Sciatic nerve (tissue), 2 donors: ENCODE data around the gene ARFIP1. TPM values are rescaled to one million over a fixed set of nuclear protein-coding genes. Genes with fewer than 3 reads are reported as not detected.

ENCODE experiments used
- ATAC-seq: fragments of 200-7000 bp; cut with Tn5 transposase; one replicate; pipeline ENCODE4 v1.9.1; 2020; ENCODE audit warnings: mild to moderate bottlenecking, moderate library complexity
- DNase-seq: peaks from one replicate; pipeline ENCODE4 v3.0.0-alpha.2; 2020; ENCODE audit warnings: low spot score
- intact Hi-C: fragments of 100-400 bp; cut with DNase I; formaldehyde crosslinking; loops from one replicate; pipeline ENCODE4 v1.14.2; 2022
- total RNA-seq: library from RNA; stranded (reverse); fragmentation: NEBNext Ultra II Directional; extraction: Animal tissue kit (Norgen Biotek cat#: 25700); gene quantifications from one replicate; pipeline ENCODE4 v1.2.1, GENCODE V29; 2021
- donor health status: DM: no; HTN: no; CAD: no.
- donor health status: DM: no; HTN: no; CAD: no.

ARFIP1 gene
- total RNA-seq, 1 donor from 2014 or later = 47.5 TPM

DNA sequence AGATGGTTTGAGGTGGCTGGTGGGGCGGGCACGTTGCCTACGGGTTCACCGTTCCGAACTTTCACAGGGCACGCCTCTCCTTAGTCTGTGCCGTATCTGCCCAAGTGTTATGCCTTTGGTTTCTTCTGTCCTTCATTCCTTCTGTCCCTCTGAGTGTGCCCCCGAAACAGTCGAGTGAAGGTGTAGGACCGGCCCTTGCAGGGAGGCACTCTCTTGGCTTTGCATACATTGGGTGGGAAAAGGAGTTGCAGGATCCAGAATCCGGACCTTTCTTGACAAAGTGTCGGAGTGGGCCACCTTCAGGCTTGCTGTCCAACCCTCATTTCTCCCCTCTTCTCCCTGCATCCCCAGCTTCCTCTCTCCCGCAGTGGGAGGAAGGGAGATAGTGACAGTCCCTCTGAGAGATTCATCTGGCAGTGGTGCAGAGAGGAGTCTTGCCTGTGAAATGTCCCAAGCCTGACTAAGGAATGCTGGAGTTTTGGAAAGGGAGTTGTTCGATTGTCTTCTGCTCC lies 569 bp downstream of the ARFIP1 start:
- DNase-seq (no peak), ATAC-seq (peak; percentile 42)
- intact Hi-C loops = no loop called here

DNA sequence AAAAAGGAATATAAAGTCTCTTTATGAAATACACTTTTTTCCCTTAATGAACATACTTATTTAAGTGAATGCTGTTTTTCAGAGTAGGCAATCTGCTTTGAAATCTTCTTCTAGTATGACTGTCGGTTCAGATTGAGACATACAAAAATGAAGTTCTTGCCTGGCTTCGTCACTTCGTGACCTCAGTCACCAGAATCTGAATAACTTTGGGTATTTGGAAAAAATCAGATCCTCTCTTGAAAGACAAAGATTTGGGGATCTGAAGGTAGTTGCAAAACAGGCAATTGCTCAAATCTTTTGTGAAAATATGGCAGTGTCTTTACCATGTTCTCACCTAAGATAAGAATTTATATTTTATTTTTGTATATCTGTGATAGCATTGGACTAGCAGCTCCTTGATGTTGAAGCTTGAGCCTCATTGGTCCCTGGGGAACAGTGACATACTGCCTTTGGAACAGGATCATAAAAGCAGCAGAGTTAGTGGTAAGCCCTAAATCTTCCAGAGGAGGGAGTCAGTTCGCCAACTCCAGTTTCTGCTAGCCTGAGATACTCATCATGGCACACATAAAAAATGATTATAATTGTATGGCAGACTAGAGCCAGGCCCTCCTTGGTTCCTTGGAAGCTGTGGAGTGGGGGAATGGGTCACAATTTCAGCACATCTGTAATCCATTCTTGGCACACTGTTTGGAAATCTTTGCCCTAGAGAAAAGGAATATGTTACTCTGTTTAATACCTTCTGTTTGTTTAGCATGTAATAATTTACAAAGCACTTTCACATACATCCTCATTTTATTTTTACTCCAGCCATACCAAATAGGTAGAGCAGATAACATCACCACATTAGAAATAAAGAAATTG lies 5.0 kb downstream of the ARFIP1 start:
- intact Hi-C loops = no loop called here
- ATAC-seq = no peak
- DNase-seq = no peak

DNA sequence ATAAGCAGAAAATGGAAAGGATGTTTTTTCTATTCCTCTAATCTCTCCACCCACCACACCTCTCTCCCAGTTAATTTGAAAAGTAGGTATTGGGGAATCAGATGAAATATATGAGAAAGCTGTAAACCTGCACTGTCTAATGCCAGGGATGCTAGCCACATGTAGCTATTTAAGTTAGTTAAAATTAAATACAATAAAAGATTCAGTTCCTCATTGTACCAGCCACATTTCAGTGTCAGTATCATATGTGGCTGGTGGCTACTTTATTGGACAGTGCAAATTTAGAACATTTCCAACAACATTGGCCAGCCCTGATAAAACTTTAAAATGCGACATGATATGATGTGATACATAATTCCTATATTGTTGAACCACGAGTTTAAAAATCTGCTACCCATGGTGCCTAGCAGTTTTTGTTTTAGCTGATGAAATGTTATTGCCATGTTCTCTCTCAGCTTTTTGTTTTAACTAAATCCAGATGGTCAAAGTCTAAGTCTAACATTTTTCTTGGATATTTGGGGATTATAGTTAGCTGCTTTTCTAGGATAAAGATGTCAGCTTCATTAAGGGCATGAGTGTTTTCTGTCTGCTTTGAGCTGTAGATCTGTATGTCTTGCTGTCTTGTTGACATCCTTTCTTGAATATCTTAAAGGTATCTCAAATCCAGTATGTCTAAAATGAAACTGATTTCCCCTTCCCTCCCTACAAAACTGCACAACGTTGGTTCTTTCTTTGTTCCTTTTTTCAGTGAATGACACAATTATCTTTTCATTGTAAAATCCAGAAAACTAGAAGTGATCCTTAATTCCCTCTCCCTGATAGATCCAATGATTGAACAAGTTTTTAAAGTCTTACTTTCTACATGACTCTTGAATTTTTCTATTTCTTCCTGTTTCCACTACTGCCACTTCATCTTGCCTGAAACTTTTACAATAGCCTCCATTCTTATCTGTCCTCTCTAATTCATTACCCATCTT lies 6.2 kb downstream of the ARFIP1 start:
- intact Hi-C loops = no loop called here
- DNase-seq (no peak), ATAC-seq (no peak)

DNA sequence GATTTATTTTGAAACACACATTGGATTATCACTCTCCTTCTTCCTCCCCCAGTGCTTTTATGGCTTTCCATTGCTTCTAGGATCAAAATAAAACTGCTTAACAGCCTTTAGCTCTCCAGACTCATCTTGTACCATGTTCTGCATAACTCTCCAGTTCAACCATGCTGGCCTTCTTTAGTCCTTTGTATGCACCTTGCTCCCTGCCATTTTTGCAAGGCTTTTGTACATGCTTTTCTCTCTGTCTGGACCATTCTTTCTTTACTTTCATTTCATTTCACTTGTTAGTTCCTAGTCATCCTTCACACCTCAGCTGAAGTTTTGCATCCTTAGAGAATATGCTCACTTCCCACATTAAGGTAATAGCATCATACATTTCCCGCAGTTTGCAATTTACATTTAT lies 6.9 kb downstream of the ARFIP1 start:
- intact Hi-C loops = no loop called here
- DNase-seq = no peak
- no peak for ATAC-seq

DNA sequence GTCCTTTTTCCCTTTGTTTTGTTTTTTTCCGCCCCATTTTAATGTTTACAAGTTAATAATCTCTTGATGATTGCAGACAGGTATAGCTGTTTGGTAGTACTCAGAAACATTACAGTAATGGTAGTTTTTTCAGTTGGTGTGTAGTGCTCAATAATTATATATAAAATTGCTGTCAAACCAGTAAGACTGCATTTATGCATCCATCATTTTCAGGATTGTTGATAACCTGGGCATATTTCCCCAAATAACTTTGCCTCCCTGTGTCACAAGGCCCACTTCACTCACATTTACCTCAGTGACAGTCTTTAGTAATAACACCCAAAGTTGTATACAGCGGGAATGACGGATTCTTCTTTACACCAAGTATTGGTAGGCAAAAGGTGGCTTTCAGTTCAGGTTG lies 16.1 kb downstream of the ARFIP1 start:
- DNase-seq = no peak
- intact Hi-C loops = no loop called here
- ATAC-seq = no peak

GRCh38 chr4:152803541-152803940 lies 23.8 kb downstream of the ARFIP1 start:
- ATAC-seq (no peak), DNase-seq (no peak)
- intact Hi-C loops = no loop called here

- intact Hi-C loops = no loop called here
- DNase-seq = no peak
- no peak for ATAC-seq
These were observed 25.4 kb downstream of the ARFIP1 start for GRCh38 chr4:152805071-152805650.

DNA sequence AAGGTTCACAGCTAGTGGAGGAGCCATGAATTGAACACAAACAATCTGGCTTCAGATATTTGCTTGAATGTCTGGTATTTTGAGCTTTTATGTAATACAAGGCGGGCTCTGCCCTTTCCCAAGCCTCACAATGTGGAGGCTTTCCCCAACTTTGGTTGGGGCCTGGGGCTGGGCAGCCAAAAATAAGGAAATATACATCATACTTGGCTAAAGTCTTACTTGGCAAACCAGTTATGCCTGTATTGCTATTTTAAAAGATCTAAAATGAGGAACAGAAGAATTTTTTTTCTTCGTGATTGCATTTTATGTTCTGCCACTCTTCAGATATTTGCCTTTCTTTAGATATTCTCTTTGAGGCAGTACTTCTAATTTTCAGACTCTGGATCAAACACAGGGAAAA lies 26.1 kb downstream of the ARFIP1 start:
- no peak for ATAC-seq
- intact Hi-C loops = no loop called here
- DNase-seq = no peak

GRCh38 chr4:152806501-152807125 lies 26.9 kb downstream of the ARFIP1 start:
- ATAC-seq (no peak), DNase-seq (no peak)
- intact Hi-C loops = no loop called here

DNA sequence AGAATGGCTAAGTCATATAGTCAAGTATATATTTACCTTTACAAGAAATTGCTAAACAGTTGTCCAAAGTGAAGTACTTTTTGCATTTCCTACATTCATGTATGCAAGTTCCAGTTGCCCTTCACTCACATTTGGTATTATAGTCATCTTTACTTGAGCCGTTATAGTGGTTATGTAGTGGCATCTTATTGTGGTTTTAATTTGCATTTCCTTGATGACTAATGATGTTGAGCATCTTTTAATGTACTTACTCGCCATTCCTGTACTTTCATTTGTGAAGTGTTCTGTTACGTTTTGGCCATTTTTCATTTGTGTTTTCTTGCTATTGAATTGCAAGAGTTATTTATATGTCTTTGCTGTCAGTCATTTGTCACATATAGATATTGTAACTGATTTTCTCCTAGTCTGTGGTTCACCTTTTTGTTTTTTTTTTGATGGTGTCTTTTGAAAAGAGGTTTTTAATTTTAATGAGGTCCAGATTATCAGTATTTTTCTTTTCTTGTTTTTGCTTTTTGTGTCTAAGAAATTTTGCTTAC lies 27.6 kb downstream of the ARFIP1 start:
- no peak for ATAC-seq
- DNase-seq = no peak

GRCh38 chr4:152808670-152809069 lies 28.9 kb downstream of the ARFIP1 start:
- no peak for DNase-seq
- ATAC-seq = no peak
- intact Hi-C loops = no loop called here

More for the DNA sequence above, 27.6 kb downstream of the ARFIP1 start:
- intact Hi-C loops = no loop called here

- ATAC-seq (no peak), DNase-seq (no peak)
- intact Hi-C loops = no loop called here
These were observed 31.0 kb downstream of the ARFIP1 start for GRCh38 chr4:152810715-152811287.

DNA sequence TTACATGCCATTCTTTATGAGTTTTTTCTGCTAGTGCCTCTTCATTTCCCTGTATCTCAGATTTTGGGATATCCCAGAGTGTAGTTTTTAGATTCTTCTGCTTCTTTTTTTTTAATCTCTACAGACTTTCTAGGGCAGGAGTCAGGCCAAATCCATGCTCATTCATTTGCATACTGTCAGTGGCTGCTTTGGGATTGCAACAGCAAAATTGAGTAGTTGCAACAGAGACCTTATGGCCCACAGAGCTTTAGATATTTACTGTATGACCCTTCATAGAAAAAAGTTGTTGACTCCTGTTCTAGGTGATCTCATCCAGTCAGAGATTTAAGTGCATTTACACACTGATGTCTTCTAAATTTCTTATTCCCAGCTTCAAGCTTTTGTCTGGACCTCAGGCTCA lies 35.3 kb downstream of the ARFIP1 start:
- intact Hi-C loops = no loop called here
- ATAC-seq (no peak), DNase-seq (no peak)

DNA sequence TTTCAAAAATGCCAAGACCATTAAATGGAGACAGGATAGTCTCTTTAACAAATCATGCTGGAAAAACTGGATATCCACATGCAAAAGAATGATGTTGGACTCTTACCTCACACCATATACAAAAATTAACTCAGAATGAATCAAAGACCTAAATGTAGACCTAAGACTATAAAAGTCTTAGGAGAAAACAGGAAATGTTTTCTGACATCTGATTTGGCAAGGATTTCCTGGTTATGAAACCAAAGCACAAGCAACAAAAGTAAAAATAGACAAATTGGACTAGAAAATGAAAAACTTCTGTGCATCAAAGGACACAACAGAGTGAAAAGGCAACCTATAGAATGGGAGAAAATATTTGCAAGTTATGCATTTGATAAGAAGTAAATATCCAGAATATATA lies 37.6 kb downstream of the ARFIP1 start:
- ATAC-seq (no peak), DNase-seq (no peak)
- intact Hi-C loops = no loop called here

GRCh38 chr4:152819026-152819645 lies 39.4 kb downstream of the ARFIP1 start:
- no peak for ATAC-seq
- intact Hi-C loops = no loop called here

DNA sequence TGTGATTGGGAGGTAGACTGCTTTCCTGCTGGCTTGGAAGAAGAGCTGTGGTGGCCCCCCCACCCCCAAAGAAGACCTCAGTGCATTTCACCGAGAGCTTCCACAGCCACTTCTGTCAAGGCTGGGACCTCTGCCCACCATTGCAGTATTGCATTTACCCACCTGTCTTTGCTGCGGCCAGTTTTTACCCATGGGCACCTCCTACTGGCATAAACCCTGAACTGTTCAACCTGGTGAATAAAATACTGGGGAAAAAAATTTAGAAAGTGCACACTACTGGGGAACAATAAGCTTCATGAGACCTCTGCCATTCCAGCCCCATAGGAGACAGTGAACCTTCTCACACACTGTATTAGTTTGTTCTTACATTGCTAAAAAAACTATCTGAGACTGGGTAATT lies 40.3 kb downstream of the ARFIP1 start:
- intact Hi-C loops = no loop called here
- ATAC-seq = no peak
- no peak for DNase-seq

More at GRCh38 chr4:152819026-152819645, 39.4 kb downstream of the ARFIP1 start:
- no peak for DNase-seq

GRCh38 chr4:152822323-152822722 lies 42.6 kb downstream of the ARFIP1 start:
- intact Hi-C loops = no loop called here
- no peak for DNase-seq
- no peak for ATAC-seq

DNA sequence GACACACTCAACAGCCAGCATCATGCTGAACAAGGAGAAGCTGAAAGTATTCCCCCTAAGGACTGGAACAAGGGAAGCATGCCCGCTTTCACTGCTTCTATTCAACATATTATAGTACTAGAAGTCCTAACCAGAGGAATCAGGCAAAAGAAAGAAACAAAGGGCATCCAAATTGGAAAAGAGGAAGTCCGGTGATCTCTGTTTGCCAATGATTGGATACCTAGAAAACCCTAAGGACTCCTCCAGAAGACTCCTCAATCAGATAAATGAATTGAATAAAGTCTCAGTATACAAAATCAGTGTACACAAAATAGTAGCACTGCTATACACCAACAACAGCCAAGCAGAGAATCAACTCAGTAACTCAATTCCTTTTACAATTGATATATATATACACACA lies 44.8 kb downstream of the ARFIP1 start:
- no peak for ATAC-seq
- no peak for DNase-seq
- intact Hi-C loops = no loop called here
